ENCODE results near the gene INHBC.

The INHBC gene

DNA sequence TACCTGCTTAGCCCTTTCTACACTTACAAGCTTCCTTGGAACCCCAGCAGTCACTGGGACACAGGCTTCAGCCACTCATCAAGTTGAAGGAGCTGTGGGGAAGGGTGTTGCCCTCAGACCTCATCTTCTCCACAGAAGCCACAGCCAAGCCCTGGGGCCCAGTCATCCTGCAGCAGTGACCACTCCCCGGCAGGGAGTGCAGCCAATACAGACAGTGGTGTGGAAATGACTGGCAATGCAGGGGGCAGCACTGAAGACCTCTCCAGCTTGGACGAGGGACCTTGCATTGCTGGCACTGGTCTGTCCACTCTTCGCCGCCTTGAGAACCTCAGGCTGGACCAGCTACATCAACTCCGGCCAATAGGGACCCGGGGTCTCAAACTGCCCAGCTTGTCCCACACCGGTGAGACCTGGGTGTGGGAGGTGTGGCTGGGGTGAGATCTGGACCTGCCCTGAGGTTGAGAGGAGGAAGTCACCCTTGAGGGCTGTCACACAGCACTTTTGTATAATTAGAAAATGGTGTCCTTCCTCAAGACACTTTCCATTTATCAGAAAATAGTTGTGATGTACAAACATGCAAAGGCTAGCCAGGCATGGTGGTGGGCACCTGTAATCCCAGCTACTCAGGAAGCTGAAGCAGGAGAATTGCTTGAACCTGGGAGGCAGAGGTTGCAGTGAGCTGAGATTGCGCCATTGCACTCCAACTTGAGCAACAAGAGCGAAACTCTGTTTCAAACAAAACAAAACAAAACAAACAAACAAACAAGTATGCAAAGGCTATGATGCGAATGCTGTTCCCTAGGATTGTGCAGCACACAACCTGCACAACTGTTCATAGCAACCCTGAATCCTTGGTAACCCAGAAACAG lies 34.9 kb downstream of the INHBC start:
- no peak overlapping the region for H3K4me3 ChIP-seq (replicated peaks; ENCODE audit: low read depth, low read length)
- H3K36me3 ChIP-seq (ENCODE audit: control insufficient read depth, insufficient read depth, low read length), result peaks cover 19% of the 10 kb centered on the region
- H3K27me3 ChIP-seq (replicated peaks; ENCODE audit: control insufficient read depth, insufficient read depth, low read length), result no peaks in the 10 kb centered on the region
- DNase-seq (ENCODE audit: extremely low read depth, insufficient read length), result no peak
- TF ChIP-seq CTCF (IDR thresholded peaks at IDR 0.05; ENCODE audit: insufficient read depth, low read length, poor library complexity, severe bottlenecking), result no peak

DNA sequence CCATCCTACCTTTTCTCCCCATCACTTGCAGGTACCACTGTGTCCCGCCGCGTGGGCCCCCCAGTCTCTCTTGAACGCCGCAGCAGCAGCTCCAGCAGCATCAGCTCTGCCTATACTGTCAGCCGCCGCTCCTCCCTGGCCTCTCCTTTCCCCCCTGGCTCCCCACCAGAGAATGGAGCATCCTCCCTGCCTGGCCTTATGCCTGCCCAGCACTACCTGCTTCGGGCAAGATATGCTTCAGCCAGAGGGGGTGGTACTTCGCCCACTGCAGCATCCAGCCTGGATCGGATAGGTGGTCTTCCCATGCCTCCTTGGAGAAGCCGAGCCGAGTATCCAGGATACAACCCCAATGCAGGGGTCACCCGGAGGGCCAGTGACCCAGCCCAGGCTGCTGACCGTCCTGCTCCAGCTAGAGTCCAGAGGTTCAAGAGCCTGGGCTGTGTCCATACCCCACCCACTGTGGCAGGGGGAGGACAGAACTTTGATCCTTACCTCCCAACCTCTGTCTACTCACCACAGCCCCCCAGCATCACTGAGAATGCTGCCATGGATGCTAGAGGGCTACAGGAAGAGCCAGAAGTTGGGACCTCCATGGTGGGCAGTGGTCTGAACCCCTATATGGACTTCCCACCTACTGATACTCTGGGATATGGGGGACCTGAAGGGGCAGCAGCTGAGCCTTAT lies 35.8 kb downstream of the INHBC start:
- H3K27me3 ChIP-seq (replicated peaks; ENCODE audit: control insufficient read depth, insufficient read depth, low read length), result no peaks in the 10 kb centered on the region
- H3K4me3 ChIP-seq (replicated peaks; ENCODE audit: low read depth, low read length), result no peak overlapping the region
- DNase-seq (ENCODE audit: extremely low read depth, insufficient read length), result no peak
- TF ChIP-seq CTCF (IDR thresholded peaks at IDR 0.05; ENCODE audit: insufficient read depth, low read length, poor library complexity, severe bottlenecking), result no peak
- peaks cover 27% of the 10 kb centered on the region for H3K36me3 ChIP-seq (ENCODE audit: control insufficient read depth, insufficient read depth, low read length)

- H3K27me3 ChIP-seq (replicated peaks; ENCODE audit: control insufficient read depth, insufficient read depth, low read length), result no peaks in the 10 kb centered on the region
- no peak for TF ChIP-seq CTCF (IDR thresholded peaks at IDR 0.05; ENCODE audit: insufficient read depth, low read length, poor library complexity, severe bottlenecking)
- no peak for DNase-seq (ENCODE audit: extremely low read depth, insufficient read length)
- H3K36me3 ChIP-seq (ENCODE audit: control insufficient read depth, insufficient read depth, low read length), result peaks cover 27% of the 10 kb centered on the region
- H3K4me3 ChIP-seq (replicated peaks; ENCODE audit: low read depth, low read length), result no peak overlapping the region
Measured at GRCh38 chr12:57470970-57471656, 36.5 kb downstream of the INHBC start.

DNA sequence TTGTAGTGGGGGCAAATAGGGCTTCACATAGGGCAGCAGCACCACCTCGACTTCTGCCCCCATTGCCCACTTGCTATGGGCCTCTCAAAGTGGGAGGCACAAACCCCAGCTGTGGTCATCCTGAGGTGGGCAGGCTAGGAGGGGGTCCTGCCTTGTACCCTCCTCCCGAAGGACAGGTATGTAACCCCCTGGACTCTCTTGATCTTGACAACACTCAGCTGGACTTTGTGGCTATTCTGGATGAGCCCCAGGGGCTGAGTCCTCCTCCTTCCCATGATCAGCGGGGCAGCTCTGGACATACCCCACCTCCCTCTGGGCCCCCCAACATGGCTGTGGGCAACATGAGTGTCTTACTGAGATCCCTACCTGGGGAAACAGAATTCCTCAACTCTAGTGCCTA lies 37.1 kb downstream of the INHBC start:
- peaks cover 27% of the 10 kb centered on the region for H3K36me3 ChIP-seq (ENCODE audit: control insufficient read depth, insufficient read depth, low read length)
- no peak for DNase-seq (ENCODE audit: extremely low read depth, insufficient read length)
- no peak overlapping the region for H3K4me3 ChIP-seq (replicated peaks; ENCODE audit: low read depth, low read length)
- no peak for TF ChIP-seq CTCF (IDR thresholded peaks at IDR 0.05; ENCODE audit: insufficient read depth, low read length, poor library complexity, severe bottlenecking)
- no peaks in the 10 kb centered on the region for H3K27me3 ChIP-seq (replicated peaks; ENCODE audit: control insufficient read depth, insufficient read depth, low read length)

- no peak overlapping the region for H3K4me3 ChIP-seq (replicated peaks; ENCODE audit: low read depth, low read length)
- no peak for DNase-seq (ENCODE audit: extremely low read depth, insufficient read length)
- H3K27me3 ChIP-seq (replicated peaks; ENCODE audit: control insufficient read depth, insufficient read depth, low read length), result no peaks in the 10 kb centered on the region
- TF ChIP-seq CTCF (IDR thresholded peaks at IDR 0.05; ENCODE audit: insufficient read depth, low read length, poor library complexity, severe bottlenecking), result no peak
- peaks cover 27% of the 10 kb centered on the region for H3K36me3 ChIP-seq (ENCODE audit: control insufficient read depth, insufficient read depth, low read length)
Measured at GRCh38 chr12:57472391-57472790, 37.8 kb downstream of the INHBC start.
